Uterus (tissue), 4 donors: ENCODE measurements around the gene ZBTB40. TPM values are rescaled to one million over a fixed set of nuclear protein-coding genes. Genes with fewer than 3 reads are reported as not detected.

Experiments
- DNase-seq, 2 donors: peaks; one replicate each; pipeline ENCODE4 v3.0.0-alpha.2; 2019 to 2020
- H3K27ac ChIP-seq, 2 donors: fragments of 200-600 bp; sonication (generic); 1 replicate in 1 of 2; 2 replicates in 1 of 2; pipeline ENCODE4 v1.5.1; 2016 to 2018
- H3K27me3 ChIP-seq, 2 donors: fragments of 200-600 bp; sonication (generic); one replicate each; pipeline ENCODE4 v1.5.1; 2018 to 2019; ENCODE audit warnings: control low read depth in 1 of 2
- H3K36me3 ChIP-seq, 2 donors: fragments of 200-600 bp; sonication (generic); one replicate each; pipeline ENCODE4 v1.5.1; 2019; ENCODE audit warnings: control low read depth in 1 of 2
- H3K4me1 ChIP-seq, 2 donors: fragments of 200-600 bp; sonication (generic); one replicate each; pipeline ENCODE4 v1.5.1; 2018 to 2019; ENCODE audit warnings: control low read depth in 1 of 2
- H3K4me3 ChIP-seq, 2 donors: fragments of 200-600 bp; sonication (generic); 1 replicate in 1 of 2; 2 replicates in 1 of 2; pipeline ENCODE4 v1.5.1; 2018 to 2019; ENCODE audit warnings: mild to moderate bottlenecking in 1 of 2
- H3K9me3 ChIP-seq, 2 donors: fragments of 200-600 bp; sonication (generic); one replicate each; pipeline ENCODE4 v1.5.1; 2019; ENCODE audit warnings: control low read depth in 1 of 2
- POLR2A ChIP-seq, 2 donors: fragments of 450-650 bp; IDR thresholded peaks; one replicate each; pipeline ENCODE4 v1.6.1; 2016; ENCODE audit warnings: antibody characterized with exemption in 2 of 2, mild to moderate bottlenecking in 1 of 2, moderate library complexity in 1 of 2
- intact Hi-C: fragments of 100-400 bp; cut with DNase I; formaldehyde crosslinking; loops from one replicate; pipeline ENCODE4 v1.15.1; 2023; ENCODE audit warnings: low total_unique reads
- total RNA-seq, 4 donors: library from RNA; depleted of rRNA in 3 of 4; stranded (reverse); fragments of >200 nt in 3 of 4; gene quantifications; one replicate each; pipeline versions ENCODE4 v1.1.0 to v1.2.4, GENCODE V29; 2014 to 2023
- TF ChIP-seq, protein P1 (sequence below), 4 experiments: fragments of 200-600 bp in 2 of 4; fragments of 450-650 bp in 2 of 4; sonication (generic) in 2 of 4; IDR thresholded peaks; one replicate each; pipeline ENCODE4 v1.5.1; 2016 to 2019; ENCODE audit warnings: antibody characterized with exemption in 4 of 4, mild to moderate bottlenecking in 2 of 4, moderate library complexity in 1 of 4
- donor health status: DM: yes; HTN: yes; CAD: no.

Gene ZBTB40
- total RNA-seq, 4 donors from 2014 or later, result 8.2 to 34.2 (median 16.6) TPM

DNA sequence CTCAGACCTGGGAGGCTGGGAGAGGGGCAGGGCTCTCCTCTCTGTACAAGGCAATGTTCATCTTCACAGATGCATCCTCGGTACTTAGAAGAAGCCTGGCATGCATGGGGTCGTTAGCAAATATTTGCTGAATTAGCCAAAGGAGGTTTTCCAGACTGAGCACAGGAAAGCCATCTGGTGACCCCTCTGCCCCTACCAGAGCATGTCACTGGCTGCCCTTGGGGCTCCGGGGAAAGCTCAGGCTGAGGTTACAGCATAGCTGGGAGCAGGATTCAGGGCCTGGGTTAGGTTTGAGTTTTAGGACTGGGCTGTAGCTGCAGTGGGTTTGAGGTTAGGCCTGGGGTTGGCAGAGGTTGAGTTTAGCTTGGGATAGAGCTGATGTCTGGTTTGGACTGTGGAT, 43.4 kb upstream of the ZBTB40 start:
- Histone ChIP-seq H3K27me3 (no peaks in the 10 kb centered on the region), H3K36me3 (no peaks in the 10 kb centered on the region), H3K9me3 (no peaks in the 10 kb centered on the region), H3K4me3 (no peak overlapping the region), H3K4me1 (no peaks in the 10 kb centered on the region), H3K27ac (no peak overlapping the region)
- intact Hi-C loops, result no loop called here
- TF ChIP-seq POLR2A (IDR thresholded peaks at IDR 0.05), result no peak
- TF ChIP-seq, protein P1, sequence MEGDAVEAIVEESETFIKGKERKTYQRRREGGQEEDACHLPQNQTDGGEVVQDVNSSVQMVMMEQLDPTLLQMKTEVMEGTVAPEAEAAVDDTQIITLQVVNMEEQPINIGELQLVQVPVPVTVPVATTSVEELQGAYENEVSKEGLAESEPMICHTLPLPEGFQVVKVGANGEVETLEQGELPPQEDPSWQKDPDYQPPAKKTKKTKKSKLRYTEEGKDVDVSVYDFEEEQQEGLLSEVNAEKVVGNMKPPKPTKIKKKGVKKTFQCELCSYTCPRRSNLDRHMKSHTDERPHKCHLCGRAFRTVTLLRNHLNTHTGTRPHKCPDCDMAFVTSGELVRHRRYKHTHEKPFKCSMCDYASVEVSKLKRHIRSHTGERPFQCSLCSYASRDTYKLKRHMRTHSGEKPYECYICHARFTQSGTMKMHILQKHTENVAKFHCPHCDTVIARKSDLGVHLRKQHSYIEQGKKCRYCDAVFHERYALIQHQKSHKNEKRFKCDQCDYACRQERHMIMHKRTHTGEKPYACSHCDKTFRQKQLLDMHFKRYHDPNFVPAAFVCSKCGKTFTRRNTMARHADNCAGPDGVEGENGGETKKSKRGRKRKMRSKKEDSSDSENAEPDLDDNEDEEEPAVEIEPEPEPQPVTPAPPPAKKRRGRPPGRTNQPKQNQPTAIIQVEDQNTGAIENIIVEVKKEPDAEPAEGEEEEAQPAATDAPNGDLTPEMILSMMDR (IDR thresholded peaks at IDR 0.05), result no peak
- no peak for DNase-seq

DNA sequence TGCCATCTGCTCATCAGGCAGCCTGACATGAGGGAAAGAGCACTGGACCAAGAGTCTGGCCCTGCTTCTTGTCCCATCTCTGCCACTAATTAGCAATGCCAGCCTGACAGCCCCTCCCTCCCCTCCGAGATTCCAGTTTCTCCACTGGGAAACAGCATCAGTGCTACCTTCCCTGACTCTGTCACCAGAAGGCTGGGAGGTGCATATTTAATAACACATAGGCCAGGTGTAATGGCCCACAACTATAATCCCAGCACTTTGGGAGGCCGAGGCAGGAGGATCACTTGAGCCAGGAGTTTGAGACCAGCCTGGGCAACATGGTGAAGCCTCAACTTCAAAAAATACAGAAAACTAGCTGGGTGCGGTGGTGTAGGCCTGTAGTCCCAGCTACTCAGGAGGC, 41.2 kb upstream of the ZBTB40 start:
- H3K36me3 ChIP-seq, result no peaks in the 10 kb centered on the region
- no peaks in the 10 kb centered on the region for H3K9me3 ChIP-seq
- H3K4me1 ChIP-seq, result no peaks in the 10 kb centered on the region
- no peaks in the 10 kb centered on the region for H3K27me3 ChIP-seq
- no peak overlapping the region for H3K27ac ChIP-seq
- DNase-seq, result no peak
- no peak overlapping the region for H3K4me3 ChIP-seq
- no peak for TF ChIP-seq POLR2A (IDR thresholded peaks at IDR 0.05)
- TF ChIP-seq, protein P1 (IDR thresholded peaks at IDR 0.05), result no peak
- intact Hi-C loops, result no loop called here

DNA sequence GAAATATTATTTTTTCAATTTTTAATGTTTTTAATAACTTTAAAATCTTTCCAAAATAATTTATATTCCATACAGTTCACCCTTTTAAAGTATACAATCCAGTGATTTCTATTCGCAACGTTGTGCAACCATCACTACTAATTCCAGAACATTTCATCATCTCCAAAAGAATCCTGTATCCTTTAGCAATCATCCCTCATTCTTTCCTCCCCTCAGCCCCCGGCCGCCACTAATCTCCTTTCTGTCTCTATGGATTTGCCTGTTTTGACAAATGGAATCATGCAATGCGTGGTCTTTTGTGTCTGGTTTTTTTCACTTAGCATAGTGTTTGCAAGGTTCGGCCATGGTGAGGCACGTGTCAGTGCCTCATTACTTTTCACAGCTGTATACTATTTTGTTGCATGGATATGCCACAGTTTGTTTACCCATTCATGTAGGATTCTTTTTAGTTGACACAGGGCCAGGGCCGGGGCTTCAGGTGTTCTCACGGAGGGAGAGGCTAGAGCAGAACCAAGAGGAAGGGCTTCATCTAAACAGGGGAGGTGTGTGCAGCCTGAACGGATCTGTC, 40.6 kb upstream of the ZBTB40 start:
- no peak overlapping the region for H3K27ac ChIP-seq
- no peak for TF ChIP-seq POLR2A (IDR thresholded peaks at IDR 0.05)
- TF ChIP-seq, protein P1 (IDR thresholded peaks at IDR 0.05), result no peak
- H3K27me3 ChIP-seq, result no peaks in the 10 kb centered on the region
- no peak overlapping the region for H3K4me3 ChIP-seq
- intact Hi-C loops, result no loop called here
- no peak for DNase-seq
- no peaks in the 10 kb centered on the region for H3K4me1 ChIP-seq
- no peaks in the 10 kb centered on the region for H3K9me3 ChIP-seq
- no peaks in the 10 kb centered on the region for H3K36me3 ChIP-seq

DNA sequence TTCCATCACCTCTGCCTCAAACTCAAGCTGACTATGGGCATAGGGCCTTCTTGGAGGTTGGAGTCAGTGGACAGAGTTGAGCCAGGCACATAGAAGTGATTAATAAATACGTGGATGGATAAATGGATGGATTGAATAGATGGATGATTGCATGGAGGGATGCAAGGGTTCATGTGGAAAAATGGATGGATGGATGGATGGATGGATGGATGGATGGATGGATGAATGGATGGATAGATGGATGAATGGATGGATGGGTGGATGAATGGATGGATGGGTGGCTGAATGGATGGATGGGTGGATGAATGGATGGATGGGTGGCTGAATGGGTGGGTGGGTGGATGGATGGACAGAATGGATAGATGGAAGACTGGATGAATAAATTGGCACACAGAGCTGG, 40.1 kb upstream of the ZBTB40 start:
- Histone ChIP-seq H3K9me3 (no peaks in the 10 kb centered on the region), H3K4me1 (no peaks in the 10 kb centered on the region), H3K4me3 (no peak overlapping the region), H3K27ac (no peak overlapping the region), H3K27me3 (no peaks in the 10 kb centered on the region), H3K36me3 (no peaks in the 10 kb centered on the region)
- intact Hi-C loops, result no loop called here
- DNase-seq, result no peak
- TF ChIP-seq POLR2A (IDR thresholded peaks at IDR 0.05), result no peak
- TF ChIP-seq, protein P1 (IDR thresholded peaks at IDR 0.05), result no peak

DNA sequence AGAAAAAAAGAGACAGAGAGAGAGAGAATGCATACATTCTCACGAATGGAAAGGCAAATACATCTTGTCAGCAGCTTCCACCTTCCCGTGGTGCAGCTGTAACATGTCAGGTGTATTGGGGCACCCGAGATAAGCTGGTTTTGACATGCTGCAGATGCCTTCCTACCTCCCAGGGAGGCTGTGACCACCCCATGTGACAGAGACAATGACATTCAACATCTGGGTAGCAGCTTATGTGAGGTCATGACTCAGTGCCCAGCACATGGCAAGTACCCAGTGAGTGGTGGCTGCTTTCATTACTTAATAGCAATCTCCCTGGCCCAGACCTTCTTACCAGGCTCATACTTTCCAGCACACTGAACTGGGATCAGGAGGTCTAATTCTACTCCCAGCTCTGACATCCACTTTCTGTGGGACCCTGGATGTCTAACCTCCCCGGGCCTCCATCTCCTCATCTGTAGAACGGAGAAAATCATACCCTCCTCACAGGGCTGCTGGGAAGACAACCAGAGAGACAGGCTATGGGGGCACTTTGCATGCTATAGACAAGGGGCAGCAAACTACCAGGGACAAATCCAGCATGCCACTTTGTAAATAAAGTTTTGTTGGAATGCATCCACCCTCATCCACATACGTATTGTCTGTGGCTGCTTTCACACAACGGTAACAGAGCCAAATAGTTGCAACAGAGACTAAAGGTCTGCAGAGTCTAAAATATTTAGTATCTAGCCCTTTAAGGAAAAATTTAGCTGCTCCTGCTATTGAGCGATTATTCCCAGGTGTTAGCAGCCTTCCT, 38.5 kb upstream of the ZBTB40 start:
- DNase-seq, result no peak
- H3K36me3 ChIP-seq, result no peaks in the 10 kb centered on the region
- H3K4me1 ChIP-seq, result no peaks in the 10 kb centered on the region
- no peak for TF ChIP-seq POLR2A (IDR thresholded peaks at IDR 0.05)
- TF ChIP-seq, protein P1 (IDR thresholded peaks at IDR 0.05), result no peak
- H3K9me3 ChIP-seq, result no peaks in the 10 kb centered on the region
- intact Hi-C loops, result no loop called here
- no peak overlapping the region for H3K27ac ChIP-seq
- no peak overlapping the region for H3K4me3 ChIP-seq
- H3K27me3 ChIP-seq, result no peaks in the 10 kb centered on the region
